Epidermal melanocyte (primary cell): ENCODE results near the gene PRPF8.
A peak's percentile ranks its signal among the peaks of the same experiment; 100 is the strongest.

ENCODE experiments used
- DNase-seq: peaks from one replicate; pipeline ENCODE4 v3.0.0; 2011; ENCODE audit warnings: low spot score; ENCODE audit not compliant: insufficient read length

The PRPF8 gene

DNA sequence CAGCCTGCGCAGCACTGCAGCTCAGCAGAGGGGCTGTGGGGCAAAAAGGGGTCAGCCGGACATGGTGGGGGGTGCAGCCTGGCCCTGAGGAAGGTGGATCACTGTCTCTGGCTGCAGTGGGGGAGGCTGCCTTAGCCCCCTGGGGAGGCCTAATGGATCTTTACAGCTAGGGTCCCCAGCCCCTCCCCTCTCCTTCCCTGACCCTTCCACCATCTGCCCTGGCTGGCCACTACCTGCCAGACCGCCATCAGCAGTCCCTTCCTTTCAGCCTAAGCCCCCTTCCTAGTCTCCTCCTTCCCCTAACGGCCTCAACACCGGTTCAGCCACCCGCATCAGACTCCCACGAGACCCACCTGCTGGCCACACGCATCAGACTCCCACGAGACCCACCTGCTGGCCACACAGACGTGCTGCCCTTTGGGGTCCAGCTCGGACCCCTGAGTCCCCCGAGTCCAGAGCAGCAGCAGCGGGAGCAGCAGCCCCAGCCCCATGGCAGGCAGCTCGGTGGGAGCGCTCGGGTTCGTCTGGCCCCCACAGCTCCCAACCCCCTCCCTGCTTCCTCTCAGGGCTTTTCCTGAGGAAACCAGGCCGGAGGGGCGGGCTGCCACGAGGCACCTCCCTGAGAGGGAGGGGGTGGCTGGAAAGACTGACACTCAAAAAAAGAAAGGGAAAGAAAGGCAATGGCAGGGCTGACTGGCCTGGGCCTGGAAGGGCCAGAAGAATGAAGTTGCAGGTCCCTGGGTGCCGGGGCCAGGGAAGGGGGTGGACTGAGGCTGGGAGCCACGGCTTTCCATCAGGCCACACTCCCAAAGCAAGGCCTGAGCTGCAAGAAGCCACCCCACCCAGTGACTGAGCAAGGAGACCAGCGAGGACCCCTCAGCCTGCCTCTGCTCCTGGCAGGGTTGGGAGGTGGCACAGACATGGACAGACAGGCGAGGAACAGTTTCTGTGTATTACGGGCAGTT, 39.2 kb downstream of the PRPF8 start, which contains the start of gene SCARF1:
TSS of gene SCARF1 (minus strand) at position 526 of the 965 bp plus-strand sequence. CDS start at position 491, 35 bp downstream.
- no peak for DNase-seq

DNA sequence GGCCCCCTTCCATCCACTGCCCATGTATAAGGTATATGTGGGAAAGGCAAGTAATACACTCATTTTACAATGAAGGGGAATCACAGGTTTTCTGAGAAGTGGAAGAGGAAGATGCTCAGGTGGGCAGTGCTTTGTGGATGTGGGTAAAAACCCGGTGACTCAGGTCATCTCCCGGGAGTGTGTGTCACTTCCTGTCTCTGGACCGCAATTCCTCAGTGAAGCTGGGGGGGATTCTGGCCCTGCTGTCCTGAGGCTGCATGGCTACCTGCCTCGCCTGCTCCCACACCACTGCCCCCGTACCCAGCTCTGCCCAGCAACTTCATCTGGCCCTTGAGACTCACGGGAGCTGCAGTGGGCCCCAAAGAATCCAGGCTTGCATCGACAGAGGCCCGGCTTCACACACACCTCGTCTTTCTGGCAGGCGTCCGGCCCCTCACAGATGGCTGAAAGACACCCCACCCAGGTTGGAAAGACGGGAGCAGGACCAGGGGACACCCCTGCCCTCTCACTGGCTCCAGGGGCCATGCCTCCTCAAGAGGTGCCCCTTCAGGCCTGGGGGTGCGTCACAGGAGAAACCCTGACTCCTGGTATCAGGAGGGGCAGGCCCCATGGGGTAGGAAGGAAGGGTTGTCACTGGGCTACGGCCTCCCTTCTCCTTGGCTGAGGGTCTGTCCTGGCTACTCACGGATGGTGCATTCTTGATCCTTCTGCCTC, 40.0 kb downstream of the PRPF8 start:
- no peak for DNase-seq

DNA sequence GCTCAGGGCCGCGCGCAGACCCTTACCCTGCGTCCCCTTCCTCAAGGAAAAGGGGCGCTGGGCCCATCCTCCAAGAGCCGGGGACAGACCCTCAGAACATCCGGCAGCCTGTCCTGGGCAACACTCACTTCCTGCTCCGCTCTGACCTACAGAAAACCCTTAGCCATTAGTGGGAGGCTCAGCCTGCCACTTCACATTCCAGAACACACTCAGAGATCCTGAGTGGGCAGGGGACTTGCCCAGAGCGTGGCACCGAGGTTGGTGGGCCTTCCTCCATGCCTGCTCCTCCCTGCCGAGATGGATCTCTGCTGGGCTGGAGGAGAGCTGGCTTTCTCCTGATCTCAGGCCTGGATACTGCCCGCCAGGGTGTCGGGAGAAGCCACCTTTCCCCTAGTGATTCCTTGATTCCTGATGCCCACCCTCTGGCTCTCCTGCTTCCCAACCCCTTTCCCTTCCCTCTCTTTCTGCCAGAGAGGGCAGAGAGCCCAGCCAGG, 40.6 kb downstream of the PRPF8 start:
- DNase-seq, result no peak

DNA sequence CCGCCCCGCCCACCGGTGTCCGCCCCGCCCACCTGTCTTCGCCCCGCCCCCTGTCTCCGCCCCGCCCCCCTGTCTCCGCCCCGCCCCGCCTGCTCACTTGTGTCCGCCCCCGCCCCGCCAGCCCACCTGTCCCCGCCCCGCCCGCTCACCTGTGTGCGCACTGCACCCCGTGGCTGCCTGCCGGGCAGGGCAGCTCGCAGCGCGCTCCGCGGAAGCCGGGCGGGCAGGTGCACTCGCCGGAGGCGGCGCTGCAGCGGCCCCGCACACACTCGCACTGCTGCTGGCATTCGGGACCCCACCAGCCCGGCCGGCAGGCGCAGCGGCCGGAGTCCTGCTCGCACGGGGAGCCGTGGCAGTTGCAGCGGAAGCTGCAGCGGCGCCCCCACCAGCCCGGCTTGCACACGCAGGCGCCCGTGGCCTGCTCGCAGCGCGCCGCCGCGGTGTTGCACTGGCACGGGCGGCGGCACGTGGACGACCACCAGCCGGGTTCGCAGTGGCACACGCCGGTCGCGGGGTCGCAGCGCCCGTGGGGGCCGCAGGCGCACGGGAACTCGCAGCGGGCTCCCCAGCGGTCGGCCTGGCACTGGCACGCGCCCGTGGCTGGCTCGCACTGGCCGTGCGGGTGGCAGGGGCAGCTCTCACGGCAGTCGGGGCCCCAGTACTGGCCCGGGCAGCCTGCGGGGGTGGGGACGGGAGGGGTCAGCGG, 41.2 kb downstream of the PRPF8 start:
- peak; percentile 41 for DNase-seq

DNA sequence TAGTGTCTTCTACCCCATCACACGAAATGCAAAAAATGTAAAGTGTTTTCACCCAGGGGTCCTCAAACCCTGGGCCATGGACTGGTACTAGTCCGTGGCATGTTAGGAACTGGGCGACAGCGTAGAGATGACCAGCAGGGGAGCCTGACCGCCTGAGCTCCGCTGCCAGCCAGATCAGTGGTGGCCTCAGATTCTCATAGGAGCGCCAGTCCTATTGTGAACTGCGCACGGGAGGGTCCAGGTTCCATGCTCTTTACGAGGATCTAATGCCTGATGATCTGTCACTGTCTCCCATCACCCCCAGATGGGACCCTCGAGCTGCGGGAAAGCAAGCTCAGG, 43.6 kb downstream of the PRPF8 start:
- no peak for DNase-seq

DNA sequence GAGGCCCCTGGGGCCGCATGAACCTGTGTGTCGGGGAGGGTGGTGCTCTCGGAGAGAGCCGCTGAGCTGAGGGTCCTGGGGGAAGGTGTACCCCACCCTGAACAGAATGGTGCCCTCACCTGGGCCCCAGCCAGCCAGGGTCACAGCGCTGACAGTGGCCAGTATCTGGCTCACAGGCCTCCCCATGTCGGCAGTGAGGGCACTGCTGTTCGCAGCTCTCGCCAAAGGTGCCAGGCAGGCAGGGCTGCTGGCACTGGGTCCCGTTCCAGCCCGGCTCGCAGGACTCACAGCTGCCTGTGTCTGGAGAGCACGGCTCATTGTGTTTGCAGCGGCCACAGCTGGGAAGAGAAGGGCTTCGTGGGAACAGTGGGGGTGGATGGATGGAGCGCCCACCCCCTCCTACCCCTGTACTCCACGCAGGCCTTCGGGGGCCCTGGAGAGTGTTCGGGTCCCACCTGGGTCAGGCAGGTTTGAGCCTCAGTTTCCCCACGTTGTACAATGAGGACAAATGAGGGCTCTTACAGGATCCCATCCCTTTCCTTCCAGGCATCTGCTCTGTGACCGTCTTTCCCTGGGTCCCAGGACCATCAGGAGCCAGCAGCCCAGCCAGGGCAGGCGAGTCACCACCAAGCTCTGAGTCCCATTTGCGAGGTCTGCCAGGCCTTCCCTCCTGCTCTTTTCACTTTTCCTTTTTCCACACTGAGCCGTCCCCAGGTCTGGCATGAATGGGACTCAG, 44.2 kb downstream of the PRPF8 start:
- DNase-seq, result no peak

DNA sequence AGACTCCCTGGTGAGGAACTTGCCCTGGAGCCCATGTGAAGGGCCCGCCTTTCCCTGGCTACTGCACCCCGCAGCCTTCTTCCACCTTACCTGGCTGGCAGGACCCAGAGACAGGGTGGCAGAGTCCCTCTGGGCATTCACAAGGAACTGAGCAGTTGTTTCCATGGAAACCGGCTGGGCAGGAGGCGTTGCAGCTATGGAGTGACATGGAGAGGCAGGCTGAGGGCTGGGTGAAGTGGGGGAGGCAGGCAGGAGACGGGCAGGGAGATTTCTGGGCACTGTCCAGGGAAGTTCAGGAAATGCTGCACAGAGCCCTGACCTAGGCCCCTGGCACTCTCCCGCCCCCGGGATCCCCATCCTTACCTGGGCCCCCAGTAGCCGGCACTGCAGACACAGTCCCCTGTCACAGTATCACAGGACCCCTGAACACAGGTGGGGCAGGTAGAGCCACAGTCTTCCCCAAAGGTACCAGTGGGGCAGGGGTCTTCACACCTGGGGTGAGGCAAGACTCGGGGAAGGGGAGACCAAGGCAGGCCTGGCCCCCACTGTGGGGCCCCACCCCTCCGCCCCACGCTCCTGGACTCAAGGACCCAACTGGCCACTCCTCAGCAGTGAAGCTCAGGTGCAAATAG, 45.0 kb downstream of the PRPF8 start:
- DNase-seq, result no peak

DNA sequence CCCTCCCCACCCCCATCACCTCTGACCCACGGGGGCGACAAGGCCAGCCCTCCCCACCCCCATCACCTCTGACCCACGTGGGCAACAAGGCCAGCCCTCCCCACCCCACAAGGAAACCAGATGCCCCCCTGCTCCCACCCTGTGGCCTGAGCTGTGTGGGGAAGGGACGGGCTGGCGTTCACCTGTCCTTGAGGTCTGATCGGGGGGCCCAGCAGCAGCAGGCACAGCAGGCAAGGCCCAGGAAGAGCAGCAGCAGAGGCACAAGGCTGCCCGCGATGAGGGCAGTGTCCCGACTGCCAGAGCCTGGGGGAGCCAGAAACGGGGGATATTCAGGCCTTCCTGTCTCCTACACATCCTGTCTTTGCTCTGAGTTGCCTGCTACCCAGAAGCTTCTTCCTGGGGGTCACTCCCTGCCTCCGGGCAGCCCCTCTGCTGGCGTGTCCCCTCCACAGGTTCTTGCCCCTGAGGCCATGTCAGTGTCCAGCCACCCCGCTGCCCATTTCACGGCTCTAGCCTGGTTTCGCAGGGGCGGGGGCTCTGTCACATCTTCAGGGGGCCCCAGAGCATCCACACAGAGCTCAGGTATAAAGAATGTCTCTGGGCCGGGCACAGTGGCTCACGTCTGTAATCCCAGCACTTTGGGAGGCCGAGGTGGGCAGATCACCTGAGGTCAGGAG, 45.9 kb downstream of the PRPF8 start:
- DNase-seq, result no peak

DNA sequence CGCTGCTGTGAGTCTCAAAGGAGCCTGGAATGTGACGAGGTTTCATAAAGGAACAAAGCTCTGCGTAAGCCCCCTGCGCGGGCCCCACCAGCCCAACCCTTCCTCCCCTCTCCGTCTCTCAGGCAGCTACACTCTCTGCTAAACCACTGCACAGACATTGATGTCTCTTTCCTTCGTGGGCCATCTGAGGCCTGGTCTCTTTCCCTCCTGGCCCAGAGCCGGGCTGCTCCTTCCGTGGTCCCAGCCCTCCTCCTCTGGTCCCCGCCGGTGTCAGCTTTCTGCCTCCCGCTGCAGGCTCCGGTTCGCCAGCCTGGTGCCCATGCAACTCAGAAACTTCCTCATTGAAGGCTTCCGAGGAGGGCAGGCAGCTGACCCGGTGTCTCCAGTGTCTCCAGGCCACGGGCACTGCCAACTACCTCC, 46.5 kb downstream of the PRPF8 start:
- DNase-seq, result no peak

DNA sequence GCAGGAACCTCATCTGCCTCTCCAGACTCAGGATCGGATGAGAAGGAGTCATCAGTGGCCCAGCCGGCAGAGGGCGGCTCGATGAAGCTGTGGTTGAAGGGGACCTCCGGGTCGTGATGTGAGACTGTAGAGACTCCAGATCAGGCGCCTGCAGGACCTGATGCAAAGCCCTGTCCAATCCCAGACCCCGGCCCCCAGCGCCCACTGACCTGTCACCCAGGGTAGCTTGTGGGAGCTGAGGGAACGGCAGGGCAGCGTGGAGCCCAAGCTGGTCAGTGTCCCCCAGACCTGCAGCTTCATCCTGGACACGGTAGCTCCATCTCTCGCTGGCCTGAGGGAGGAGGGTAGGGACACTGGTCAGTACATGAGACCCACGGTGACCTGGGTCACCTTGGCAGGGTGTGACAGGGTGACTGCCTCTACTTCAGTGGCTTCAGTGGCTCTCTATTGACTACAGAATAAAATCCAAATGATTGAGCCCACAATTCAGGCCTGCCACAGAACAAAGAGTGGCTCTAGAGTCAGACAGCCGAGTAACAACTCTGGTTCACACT, 47.9 kb downstream of the PRPF8 start:
- DNase-seq, result no peak

DNA sequence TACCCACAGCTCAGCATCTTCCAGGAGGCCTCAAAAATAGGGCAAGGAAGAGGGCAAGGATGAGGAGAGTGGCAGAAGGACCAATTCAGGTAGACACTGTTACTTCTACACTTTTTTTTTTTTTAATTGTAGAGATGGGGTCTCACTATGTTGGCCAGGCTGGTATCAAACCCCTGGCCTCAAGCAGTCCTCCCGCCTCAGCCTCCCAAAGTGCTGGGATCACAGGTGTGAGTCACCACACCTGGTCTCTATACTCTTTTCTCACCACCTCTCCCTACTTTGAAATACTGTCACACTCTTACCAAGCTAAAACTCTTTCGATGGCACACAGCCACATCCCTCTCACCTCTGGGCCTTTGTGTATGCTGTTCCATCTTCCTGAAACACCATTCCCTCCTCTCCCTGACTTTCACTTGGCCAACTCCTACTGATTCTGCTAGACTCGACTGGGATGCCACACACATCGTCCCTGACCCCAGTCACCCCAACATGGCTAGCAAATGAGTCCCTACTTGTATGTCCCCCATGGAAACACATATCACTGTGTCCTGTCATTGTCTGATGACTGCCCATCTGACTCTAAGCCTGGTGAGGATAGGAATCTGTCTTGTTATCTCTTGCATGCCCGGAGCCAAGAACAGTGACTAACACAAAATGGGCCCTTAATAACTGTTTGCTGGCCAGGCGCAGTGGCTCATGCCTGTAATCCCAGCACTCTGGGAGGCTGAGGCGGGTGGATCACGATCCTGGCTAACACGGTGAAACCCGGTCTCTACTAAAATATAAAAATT, 48.8 kb downstream of the PRPF8 start:
- no peak for DNase-seq

DNA sequence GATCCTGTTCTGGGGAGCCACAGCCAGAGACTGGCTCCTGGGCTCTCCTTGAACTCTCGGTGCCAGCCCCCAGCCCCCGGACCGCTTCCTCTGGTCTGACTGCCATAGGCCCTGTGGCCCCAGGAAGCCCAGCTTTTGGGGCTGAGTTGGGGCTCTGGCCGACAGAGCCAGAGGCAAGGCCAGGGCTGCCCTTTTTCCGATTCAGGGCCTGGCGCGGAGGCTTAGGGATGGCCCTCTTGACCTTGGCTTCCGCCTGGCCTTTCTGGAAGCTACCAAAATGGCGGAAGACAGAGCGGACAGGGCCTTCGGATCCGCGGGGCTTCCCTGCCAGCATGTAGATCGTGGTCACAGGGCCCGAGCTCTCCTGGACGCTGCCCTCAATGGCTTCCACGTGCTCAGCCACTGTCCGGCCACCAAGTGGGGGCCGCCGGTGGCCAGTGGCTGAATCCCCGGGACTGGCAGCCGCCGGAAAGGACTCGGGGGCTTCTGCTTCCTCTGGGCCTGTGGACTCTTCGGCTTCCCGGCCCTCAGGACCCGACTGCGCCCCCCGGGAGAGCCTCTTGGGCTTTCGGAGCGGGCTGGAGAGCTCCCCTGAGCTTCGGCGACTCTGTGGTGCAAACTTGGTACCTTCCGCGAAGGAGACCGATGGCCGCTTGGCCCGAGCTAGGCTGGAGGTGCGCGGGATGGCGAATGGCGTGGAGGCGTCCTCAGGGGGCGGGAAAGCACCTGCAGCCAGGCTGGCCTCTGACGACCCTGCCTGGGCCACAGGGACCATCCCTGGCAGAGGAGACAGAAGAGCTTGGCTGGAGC, 49.6 kb downstream of the PRPF8 start:
- DNase-seq, result no peak

DNA sequence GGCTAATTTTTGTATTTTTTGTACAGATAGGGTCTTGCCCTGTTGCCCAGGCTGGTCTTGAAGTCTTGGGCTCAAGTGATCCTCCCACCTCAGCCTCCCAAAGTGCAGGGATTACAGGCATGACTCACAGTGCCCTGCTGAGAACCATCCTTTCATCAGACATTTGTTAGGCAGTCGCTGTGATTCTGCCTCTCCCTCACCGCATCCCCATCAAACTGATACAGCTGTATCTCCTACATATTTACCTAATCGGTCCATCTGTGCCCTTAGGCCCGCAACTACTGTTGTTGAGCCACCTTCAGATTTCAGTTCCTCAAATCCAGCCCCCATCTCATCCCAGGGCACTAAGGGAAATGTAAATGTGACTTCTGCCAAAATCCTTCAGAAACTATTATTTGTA, 54.0 kb downstream of the PRPF8 start:
- no peak for DNase-seq

DNA sequence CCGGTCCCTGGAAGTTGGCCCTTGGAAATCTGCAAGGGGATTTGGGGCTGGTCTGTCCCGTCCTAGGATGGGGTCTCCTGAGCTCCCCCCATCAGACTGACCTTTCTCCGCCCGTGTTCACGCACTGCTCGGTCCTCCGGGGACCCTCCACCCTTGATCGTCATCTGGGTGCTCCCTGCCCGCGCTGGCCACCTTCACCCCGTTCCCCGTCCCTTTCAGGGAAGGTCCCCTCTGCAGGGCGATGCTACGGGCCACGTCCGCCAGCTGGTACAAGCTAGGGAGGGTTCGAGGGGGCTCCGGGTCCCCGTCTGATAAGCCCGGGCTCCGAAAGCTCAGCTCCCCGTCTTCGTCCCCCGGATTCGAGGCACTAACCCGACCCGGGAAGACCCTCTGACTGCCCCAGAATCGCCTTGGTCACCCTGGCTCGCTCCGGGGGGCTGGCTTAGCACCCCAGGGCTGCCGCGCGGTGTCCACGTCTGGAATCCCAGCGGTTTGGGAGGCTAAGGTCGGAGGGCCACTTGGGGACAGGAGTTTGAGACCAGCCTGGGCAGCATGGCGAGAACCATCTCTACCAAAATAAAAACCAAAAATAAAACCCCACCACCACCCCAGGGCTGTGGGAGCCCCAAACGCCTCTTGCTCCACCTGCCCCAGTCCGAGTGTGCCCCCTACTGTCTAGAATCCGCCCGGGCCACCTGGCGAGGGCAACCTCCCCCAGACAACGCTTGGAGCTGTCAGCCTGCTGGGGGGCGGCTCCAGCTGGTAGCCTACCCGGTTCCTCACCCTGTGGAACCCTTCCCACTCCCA, 55.0 kb downstream of the PRPF8 start:
- no peak for DNase-seq

DNA sequence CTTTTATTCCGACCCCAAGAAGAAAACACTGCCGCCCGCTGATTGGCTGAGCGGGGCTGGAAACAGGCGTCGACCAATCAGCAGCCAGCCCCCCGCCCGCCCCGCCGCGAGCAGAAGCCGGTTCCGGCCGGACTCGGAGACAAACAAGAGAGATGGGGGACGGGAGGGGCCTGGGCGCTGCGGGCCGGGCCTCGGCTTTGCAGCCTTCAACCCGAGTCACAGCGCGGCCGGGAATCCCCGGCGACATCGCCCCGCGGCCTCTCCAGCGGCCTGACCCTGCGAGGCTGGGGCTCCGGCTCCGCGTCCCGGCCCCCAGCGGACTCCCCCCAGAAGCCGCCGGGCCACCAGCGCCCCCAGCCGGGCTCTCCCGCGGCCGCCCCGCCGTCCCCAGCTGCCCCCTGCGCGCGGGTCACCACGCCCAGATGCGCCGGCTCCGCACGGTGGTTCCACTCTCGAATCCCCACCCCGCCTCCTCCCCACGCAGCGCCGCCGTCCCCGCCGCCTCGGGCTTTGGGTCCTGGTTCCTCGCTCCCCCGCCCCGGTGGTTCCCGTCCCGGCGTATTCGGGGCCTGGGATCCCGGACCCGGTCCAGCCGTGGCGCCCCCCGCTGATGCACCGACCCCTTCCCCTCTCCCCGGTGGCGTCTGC, 55.7 kb downstream of the PRPF8 start:
- peak; percentile 99 for DNase-seq

DNA sequence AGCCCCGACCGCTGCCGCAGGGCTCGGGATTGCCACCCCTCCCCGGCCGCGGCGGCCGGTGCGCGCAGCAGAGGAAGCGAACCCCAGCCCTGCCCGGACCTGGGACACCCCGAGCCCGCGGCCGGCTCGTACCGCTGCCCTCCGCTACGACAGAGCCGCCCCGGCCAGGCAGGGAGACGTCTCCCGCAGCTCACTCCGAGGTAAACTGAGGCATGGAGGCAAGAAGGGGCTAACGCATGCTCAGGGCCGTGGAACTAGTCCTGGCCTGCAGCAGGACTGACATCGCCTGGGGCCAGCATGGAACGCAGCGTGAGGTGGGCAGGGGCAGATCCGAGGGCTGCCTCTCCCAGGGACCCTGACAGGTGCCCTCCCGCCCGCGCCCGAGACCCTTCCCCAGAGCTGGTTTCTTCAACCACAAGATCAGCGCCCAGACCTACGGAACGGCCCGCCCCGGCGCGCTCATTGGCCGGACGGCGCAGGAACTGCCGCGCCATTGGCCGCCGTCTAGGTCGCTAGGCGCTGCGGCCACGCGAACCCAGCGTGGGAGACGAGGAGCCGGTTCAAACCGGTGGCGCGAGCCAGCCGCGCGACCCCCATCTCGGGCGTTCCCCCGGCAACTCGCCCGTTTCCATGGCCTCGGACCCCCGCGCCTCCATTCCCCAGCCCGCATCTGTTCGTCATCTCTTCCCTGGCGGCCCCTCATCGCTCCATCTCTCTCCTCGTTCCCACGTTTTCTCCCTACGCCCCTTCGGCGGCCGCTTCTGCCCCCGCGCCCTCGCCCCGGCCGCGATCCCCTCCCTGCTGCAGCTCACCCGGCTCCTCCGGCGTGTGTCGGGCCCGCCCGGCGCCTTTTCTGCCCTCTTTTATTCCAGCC, 56.4 kb downstream of the PRPF8 start, which contains the start of gene SLC43A2:
TSS of gene SLC43A2 (minus strand) at position 853 of the 874 bp plus-strand sequence. CDS start 960 bp downstream, outside the sequence.
- peak; percentile 96 for DNase-seq
